Hepatocyte (in vitro differentiated cells): ENCODE data around the gene MAP3K21. TPM values are rescaled to one million over a fixed set of nuclear protein-coding genes. Genes with fewer than 3 reads are reported as not detected.

Source experiments
- DNase-seq: peaks from one replicate; pipeline ENCODE4 v3.0.0-alpha.2; 2016; ENCODE audit warnings: low spot score
- H2AFZ ChIP-seq: fragments of 200-600 bp; sonication (generic); 2 replicates; pipeline ENCODE4 v1.6.0; 2016; ENCODE audit warnings: antibody characterized with exemption, mild to moderate bottlenecking
- H3K27ac ChIP-seq: fragments of 200-600 bp; sonication (generic); 2 replicates; pipeline ENCODE4 v1.5.1; 2016; ENCODE audit warnings: mild to moderate bottlenecking
- H3K27me3 ChIP-seq: fragments of 200-600 bp; sonication (generic); 2 replicates; pipeline ENCODE4 v1.6.1; 2016
- H3K36me3 ChIP-seq: fragments of 200-600 bp; sonication (generic); replicated peaks from 2 replicates; pipeline ENCODE4 v1.5.1; 2016; ENCODE audit warnings: low read depth; ENCODE audit not compliant: insufficient read depth
- H3K4me1 ChIP-seq: fragments of 200-600 bp; sonication (generic); 2 replicates; pipeline ENCODE4 v1.5.1; 2016; ENCODE audit warnings: mild to moderate bottlenecking, moderate library complexity; ENCODE audit not compliant: insufficient read depth
- H3K4me2 ChIP-seq: fragments of 200-600 bp; sonication (generic); 2 replicates; pipeline ENCODE4 v1.6.0; 2016
- H3K4me3 ChIP-seq: fragments of 200-600 bp; sonication (generic); 2 replicates; pipeline ENCODE4 v1.5.1; 2016; ENCODE audit warnings: mild to moderate bottlenecking
- H3K79me2 ChIP-seq: fragments of 200-600 bp; sonication (generic); 2 replicates; pipeline ENCODE4 v1.6.0; 2017; ENCODE audit warnings: mild to moderate bottlenecking
- H3K9me2 ChIP-seq: fragments of 200-600 bp; sonication (generic); replicated peaks from 2 replicates; pipeline ENCODE4 v1.6.0; 2017; ENCODE audit warnings: mild to moderate bottlenecking; ENCODE audit not compliant: insufficient read depth
- H3K9me3 ChIP-seq: fragments of 200-600 bp; sonication (generic); 2 replicates; pipeline ENCODE4 v1.5.1; 2016; ENCODE audit warnings: low read depth, mild to moderate bottlenecking
- H4K20me1 ChIP-seq: fragments of 200-600 bp; sonication (generic); 2 replicates; pipeline ENCODE4 v1.6.0; 2016; ENCODE audit warnings: mild to moderate bottlenecking; ENCODE audit not compliant: insufficient read depth, poor library complexity, severe bottlenecking
- CTCF ChIP-seq: fragments of 200-600 bp; sonication (generic); IDR thresholded peaks from 2 replicates; pipeline ENCODE4 v1.5.1; 2016; ENCODE audit warnings: antibody characterized with exemption, mild to moderate bottlenecking; ENCODE audit not compliant: poor library complexity
- EZH2 ChIP-seq: fragments of 200-600 bp; sonication (generic); IDR thresholded peaks from 2 replicates; pipeline ENCODE4 v1.6.1; 2016; ENCODE audit warnings: antibody characterized with exemption, mild to moderate bottlenecking, borderline replicate concordance
- EZH2phosphoT487 ChIP-seq: fragments of 200-600 bp; sonication (generic); IDR thresholded peaks from one replicate; pipeline ENCODE4 v1.6.1; 2018; ENCODE audit warnings: antibody characterized with exemption, mild to moderate bottlenecking, low read depth, moderate library complexity; ENCODE audit not compliant: unreplicated experiment, severe bottlenecking
- WGBS: methylation state at CpG from one replicate; pipeline ENCODE4 v1.1.6; 2016; ENCODE audit warnings: low lambda C conversion rate; ENCODE audit errors: missing lambda C conversion rate; 5-methylcytosine and 5-hydroxymethylcytosine counted together
- polyA plus RNA-seq: library from polyadenylated mRNA; unstranded; fragments of >200 nt; fragmentation: Nextera tagmentation; extraction: Ambion mirVana; gene quantifications from 2 replicates; pipeline ENCODE4 v1.2.1, GENCODE V29; 2016
- total RNA-seq: library from RNA; depleted of rRNA; stranded (reverse); fragments of >200 nt; gene quantifications from 2 replicates; pipeline ENCODE4 v1.2.3, GENCODE V29; 2014

MAP3K21 gene
- total and polyA plus RNA-seq, 2 experiments from 2014 or later, result 2.5 to 6.9 TPM

GRCh38 chr1:233373226-233373625 lies 45.7 kb downstream of the MAP3K21 start:
- no peak overlapping the region for H2AFZ ChIP-seq
- H3K36me3 ChIP-seq, result no peaks in the 10 kb centered on the region
- H3K27ac ChIP-seq, result no peak overlapping the region
- no peaks in the 10 kb centered on the region for H3K79me2 ChIP-seq
- 96% methylated on average over 6 of the region's 6 CpGs for WGBS
- H3K27me3 ChIP-seq, result no peaks in the 10 kb centered on the region
- TF ChIP-seq CTCF (no peak), EZH2 (no peak), EZH2phosphoT487 (no peak)
- H3K4me3 ChIP-seq, result no peak overlapping the region
- no peaks in the 10 kb centered on the region for H3K9me2 ChIP-seq
- H3K4me2 ChIP-seq, result no peak overlapping the region
- H3K9me3 ChIP-seq, result no peaks in the 10 kb centered on the region
- no peaks in the 10 kb centered on the region for H4K20me1 ChIP-seq
- no peaks in the 10 kb centered on the region for H3K4me1 ChIP-seq
- no peak for DNase-seq

GRCh38 chr1:233375653-233376052 lies 48.1 kb downstream of the MAP3K21 start:
- H2AFZ ChIP-seq, result no peak overlapping the region

GRCh38 chr1:233376382-233377110 lies 49.0 kb downstream of the MAP3K21 start:
- Histone ChIP-seq H2AFZ (no peak overlapping the region), H3K79me2 (no peaks in the 10 kb centered on the region), H3K36me3 (no peaks in the 10 kb centered on the region), H3K9me2 (no peaks in the 10 kb centered on the region), H3K4me1 (no peaks in the 10 kb centered on the region), H3K27ac (no peak overlapping the region), H3K4me3 (no peak overlapping the region), H3K9me3 (no peaks in the 10 kb centered on the region), H3K27me3 (no peaks in the 10 kb centered on the region), H3K4me2 (no peak overlapping the region), H4K20me1 (no peaks in the 10 kb centered on the region)
- no peak for TF ChIP-seq EZH2
- no peak for TF ChIP-seq EZH2phosphoT487
- no peak for TF ChIP-seq CTCF
- WGBS, result 64% methylated on average over 5 of the region's 5 CpGs
- no peak for DNase-seq

More at GRCh38 chr1:233375653-233376052, 48.1 kb downstream of the MAP3K21 start:
- Histone ChIP-seq H3K4me1 (no peaks in the 10 kb centered on the region), H3K4me3 (no peak overlapping the region), H3K9me2 (no peaks in the 10 kb centered on the region), H3K4me2 (no peak overlapping the region), H3K27me3 (no peaks in the 10 kb centered on the region), H4K20me1 (no peaks in the 10 kb centered on the region), H3K9me3 (no peaks in the 10 kb centered on the region), H3K27ac (no peak overlapping the region), H3K36me3 (no peaks in the 10 kb centered on the region), H3K79me2 (no peaks in the 10 kb centered on the region)
- DNase-seq, result no peak
- 77% methylated on average over 2 of the region's 2 CpGs for WGBS
- TF ChIP-seq EZH2, result no peak
- TF ChIP-seq CTCF, result no peak
- no peak for TF ChIP-seq EZH2phosphoT487
